Activated CD4-positive, alpha-beta memory T cell treated with anti-CD3 and anti-CD28 coated beads for 36 hours (primary cell): Measurements from ENCODE around the gene RPS8. TPM values are rescaled to one million over a fixed set of nuclear protein-coding genes. Genes with fewer than 3 reads are reported as not detected.

ENCODE experiments used
- CTCF ChIA-PET: fragments of 350-600 bp; sonication (Branson Sonifier 250); formaldehyde crosslinking; loops from one replicate; lab custom pipeline; 2021; ENCODE audit warnings: antibody characterized with exemption, inconsistent platforms; lab: Charles Lee
- POLR2A ChIA-PET: fragments of 350-600 bp; sonication (Branson Sonifier 250); formaldehyde crosslinking; loops from one replicate; lab custom pipeline; 2021; ENCODE audit warnings: antibody characterized with exemption; lab: Charles Lee
- DNase-seq: peaks from one replicate; pipeline ENCODE4 v3.0.0-alpha.2; 2020
- H3K27ac Mint-ChIP-seq: one replicate; pipeline ENCODE4 v1.8.0; 2021; ENCODE audit warnings: mixed read lengths
- H3K27me3 Mint-ChIP-seq: one replicate; pipeline ENCODE4 v1.8.0; 2021; ENCODE audit warnings: mixed read lengths
- H3K36me3 Mint-ChIP-seq: one replicate; pipeline ENCODE4 v1.8.0; 2021; ENCODE audit warnings: mixed read lengths
- H3K4me1 Mint-ChIP-seq: one replicate; pipeline ENCODE4 v1.8.0; 2021; ENCODE audit warnings: low read depth, mixed read lengths
- H3K4me3 Mint-ChIP-seq: one replicate; pipeline ENCODE4 v1.8.0; 2021; ENCODE audit warnings: mild to moderate bottlenecking, mixed read lengths
- H3K9me3 Mint-ChIP-seq: one replicate; pipeline ENCODE4 v1.8.0; 2021; ENCODE audit warnings: mixed read lengths
- intact Hi-C: fragments of 100-400 bp; cut with micrococcal nuclease; formaldehyde crosslinking; loops from one replicate; pipeline ENCODE4 v1.15.1; 2023
- total RNA-seq, 2 experiments: library from RNA; stranded (reverse); gene quantifications; one replicate each; pipeline ENCODE4 v1.2.3, GENCODE V29; 2021

Gene RPS8
- total RNA-seq, 2 experiments from 2014 or later: 2,983 to 3,047 TPM

- CTCF ChIA-PET: no interaction called here
- intact Hi-C loops: loop anchor here (10.0 kb wide), 3 partner anchors 169 to 501 kb away; partner anchors contain the start of genes HECTD3 and UROD
- Mint-ChIP-seq H3K27ac (peak overlapping the region; percentile 93), H3K36me3 (peaks cover 62% of the 10 kb centered on the region), H3K4me1 (peaks cover 62% of the 10 kb centered on the region), H3K4me3 (peak overlapping the region; percentile 93), H3K9me3 (no peaks in the 10 kb centered on the region), H3K27me3 (no peaks in the 10 kb centered on the region)
- POLR2A ChIA-PET: interaction anchor here (1.0 to 15.8 kb wide), 5 partner anchors 8 to 28 kb away, joined by 3 to 404 read pairs (median 7); partner anchors contain the start of genes BTBD19, DYNLT4 and RPS8
- no peak for DNase-seq
Observed at GRCh38 chr1:44803312-44804095, 28.2 kb downstream of the RPS8 start.

GRCh38 chr1:44805311-44806024 is 30.1 kb downstream of the RPS8 start:
- ChIA-PET POLR2A (interaction anchor here (2.0 to 15.8 kb wide), 3 partner anchors 15 to 83 kb away, joined by 7 to 404 read pairs (median 94); partner anchors contain the start of gene RPS8), CTCF (interaction anchor here (0.7 to 1.0 kb wide), 4 partner anchors 11 to 15 kb away, joined by 3 read pairs; no protein-coding TSS in a partner anchor)
- H3K9me3 Mint-ChIP-seq: no peaks in the 10 kb centered on the region
- peaks cover 75% of the 10 kb centered on the region for H3K36me3 Mint-ChIP-seq
- no peak for DNase-seq
- H3K4me3 Mint-ChIP-seq: peak overlapping the region; percentile 32
- peak overlapping the region; percentile 93 for H3K27ac Mint-ChIP-seq
- H3K4me1 Mint-ChIP-seq: peaks cover 77% of the 10 kb centered on the region
- intact Hi-C loops: loop anchor here (2.0 to 10.0 kb wide), 7 partner anchors 31 to 882 kb away; partner anchors contain the start of genes ARMH1, GPBP1L1, HECTD3 and NASP
- H3K27me3 Mint-ChIP-seq: no peaks in the 10 kb centered on the region

DNA sequence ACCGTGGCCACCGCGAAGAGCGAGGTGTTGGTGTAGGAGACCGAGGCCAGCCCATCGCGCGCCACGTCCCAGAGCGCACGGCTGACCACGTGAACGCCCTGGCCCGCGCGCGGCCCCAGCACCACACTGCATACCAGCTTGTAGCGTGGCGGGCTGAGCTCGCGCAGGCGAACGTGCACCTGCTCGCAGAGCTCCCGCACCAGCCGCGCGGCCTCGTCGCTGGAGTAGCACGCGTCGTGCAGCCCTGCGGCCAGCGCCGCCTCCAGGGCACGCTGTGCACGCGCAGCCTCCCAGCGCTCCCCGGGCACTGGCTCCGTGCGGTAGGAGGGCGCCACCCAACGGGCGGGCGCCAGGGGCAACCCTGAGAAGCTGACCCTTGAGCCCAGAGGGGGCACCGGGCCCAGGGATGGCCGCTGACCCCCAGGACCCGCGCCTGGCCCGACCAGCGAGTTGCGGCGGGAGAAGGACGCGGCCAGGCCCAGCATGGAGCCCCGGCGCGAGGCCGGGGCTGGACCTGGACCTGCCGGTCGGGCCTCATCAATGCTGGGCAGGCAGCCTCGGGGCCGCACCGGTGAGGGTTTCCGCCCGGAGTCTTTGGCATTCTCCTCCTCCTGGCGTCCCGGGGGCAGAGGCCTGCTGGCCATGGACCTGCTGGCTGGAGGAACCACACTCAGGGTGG is 30.8 kb downstream of the RPS8 start:
- no peak for DNase-seq
- Mint-ChIP-seq H3K4me1 (peaks cover 84% of the 10 kb centered on the region), H3K36me3 (peaks cover 75% of the 10 kb centered on the region), H3K27me3 (no peaks in the 10 kb centered on the region), H3K4me3 (peak overlapping the region; percentile 73), H3K9me3 (no peaks in the 10 kb centered on the region), H3K27ac (peak overlapping the region; percentile 98)
- intact Hi-C loops: loop anchor here (2.0 to 10.0 kb wide), 7 partner anchors 31 to 881 kb away; partner anchors contain the start of genes ARMH1, GPBP1L1, HECTD3 and NASP
- CTCF ChIA-PET: interaction anchor here (0.7 to 1.0 kb wide), 2 partner anchors 12 kb away, joined by 3 read pairs; no protein-coding TSS in a partner anchor
- POLR2A ChIA-PET: interaction anchor here (1.3 to 15.8 kb wide), 4 partner anchors 14 to 84 kb away, joined by 5 to 404 read pairs (median 86); partner anchors contain the start of gene RNU5D-1

DNA sequence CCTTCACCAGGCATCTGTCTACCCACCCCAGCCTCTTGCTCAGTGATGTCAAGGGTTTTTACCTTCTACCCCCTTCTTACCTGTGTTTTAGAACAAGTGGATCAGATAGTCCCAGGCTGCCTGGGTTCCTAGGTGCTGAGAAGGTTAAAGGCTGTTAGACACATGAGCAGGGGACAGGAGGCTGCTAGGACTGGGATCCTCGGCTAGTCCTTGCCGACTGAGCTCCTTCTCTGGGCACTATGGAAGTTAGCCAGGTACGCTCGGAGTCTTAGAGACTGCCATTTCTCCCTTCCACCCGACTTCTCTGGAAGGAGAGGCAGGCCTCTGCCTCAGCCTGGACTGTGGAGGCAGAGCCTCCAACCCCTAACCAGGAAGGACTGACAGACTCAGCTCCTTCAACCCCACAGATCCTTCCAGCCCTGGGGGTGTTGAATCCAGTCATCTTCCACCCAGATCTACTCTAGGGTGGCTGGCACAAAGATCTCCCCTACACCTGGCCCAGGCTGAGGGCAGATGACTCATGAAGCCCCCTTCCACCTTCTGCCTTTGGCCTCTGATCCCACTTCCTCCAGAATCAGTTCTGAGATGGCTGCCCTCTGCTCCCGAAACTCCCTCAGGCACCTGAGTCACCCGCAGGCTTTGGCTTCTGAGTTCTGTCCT is 31.5 kb downstream of the RPS8 start, which contains the start of gene DYNLT4:
Gene DYNLT4, minus strand, starts transcription at position 648 of the 660 bp plus-strand sequence. CDS start 683 bp downstream, outside the sequence.
- CTCF ChIA-PET: interaction anchor here (1.0 to 3.5 kb wide), 3 partner anchors 11 to 14 kb away, joined by 3 to 40 read pairs (median 22); no protein-coding TSS in a partner anchor
- intact Hi-C loops: loop anchor here (1.0 to 10.0 kb wide), 8 partner anchors 32 to 880 kb away; partner anchors contain the start of genes ARMH1, GPBP1L1, HECTD3 and NASP
- peak within 1 kb of the TSS; percentile 73 for H3K4me3 Mint-ChIP-seq

DNA sequence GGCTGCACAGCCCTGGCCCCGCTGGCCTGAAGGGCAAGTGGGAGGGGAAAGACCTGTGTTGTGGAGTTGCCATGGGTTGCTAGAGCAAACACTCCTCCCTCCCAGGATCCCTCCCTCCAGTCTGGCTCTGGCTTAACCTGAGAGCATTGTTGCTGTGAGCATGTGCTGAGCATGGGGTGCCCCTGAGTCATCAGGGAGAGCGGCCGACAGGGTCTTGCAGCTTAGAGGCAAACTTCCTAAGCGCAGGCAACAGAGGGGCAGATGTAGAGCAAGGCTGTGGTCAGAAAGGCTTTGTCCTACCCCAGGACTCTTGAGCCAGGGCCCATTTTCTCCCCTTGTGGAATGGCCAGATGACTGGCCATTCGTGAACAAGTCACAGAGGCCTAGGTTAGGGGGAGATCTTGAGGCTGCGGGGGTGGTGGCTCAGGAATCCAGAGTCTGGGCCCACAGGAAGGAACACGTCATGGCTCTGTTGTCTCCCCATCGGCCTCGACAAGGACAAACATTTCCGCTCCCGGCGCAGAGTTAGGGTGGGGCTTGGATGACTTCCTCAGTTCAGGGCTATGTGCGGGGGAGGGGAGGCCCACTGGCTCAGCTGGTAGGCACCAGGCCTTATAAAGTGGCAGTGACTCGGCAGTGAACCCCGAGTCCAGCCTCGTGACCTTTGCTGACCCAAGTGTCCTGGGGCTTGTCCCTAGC is 32.2 kb downstream of the RPS8 start:
- intact Hi-C loops: loop anchor here (1.0 to 10.0 kb wide), 8 partner anchors 33 to 880 kb away; partner anchors contain the start of genes ARMH1, GPBP1L1, HECTD3 and NASP
- peaks cover 90% of the 10 kb centered on the region for H3K4me1 Mint-ChIP-seq
- H3K4me3 Mint-ChIP-seq: peak overlapping the region; percentile 73
- POLR2A ChIA-PET: interaction anchor here (0.7 to 15.8 kb wide), 9 partner anchors 7 to 85 kb away, joined by 3 to 404 read pairs (median 37); partner anchors contain the start of genes PLK3, RNU5D-1 and RPS8
- peaks cover 70% of the 10 kb centered on the region for H3K36me3 Mint-ChIP-seq
- H3K27ac Mint-ChIP-seq: peak overlapping the region; percentile 98
- CTCF ChIA-PET: interaction anchor here (1.3 to 3.5 kb wide), 9 partner anchors 7 to 83 kb away, joined by 3 to 53 read pairs (median 12); partner anchors contain the start of genes BEST4, PLK3 and RNU5D-1
- no peaks in the 10 kb centered on the region for H3K9me3 Mint-ChIP-seq
- H3K27me3 Mint-ChIP-seq: no peaks in the 10 kb centered on the region
- peak; percentile 95 for DNase-seq

More for the DNA sequence above, 31.5 kb downstream of the RPS8 start, which contains the start of gene DYNLT4:
- Mint-ChIP-seq H3K27ac (peak within 1 kb of the TSS; percentile 98), H3K27me3 (no peaks in the 10 kb centered on the region), H3K36me3 (peaks cover 72% of the 10 kb centered on the region), H3K9me3 (no peaks in the 10 kb centered on the region), H3K4me1 (peaks cover 90% of the 10 kb centered on the region)
- no peak for DNase-seq
- POLR2A ChIA-PET: interaction anchor here (1.3 to 15.8 kb wide), 6 partner anchors 7 to 84 kb away, joined by 5 to 404 read pairs (median 86); partner anchors contain the start of genes PLK3, RNU5D-1 and RPS8

- intact Hi-C loops: loop anchor here (5.0 to 10.0 kb wide), 6 partner anchors 136 to 879 kb away; partner anchors contain the start of genes ARMH1, GPBP1L1, HECTD3 and NASP
- peaks cover 86% of the 10 kb centered on the region for H3K4me1 Mint-ChIP-seq
- ChIA-PET CTCF (interaction anchor here (1.3 to 3.5 kb wide), 12 partner anchors 8 to 87 kb away, joined by 3 to 53 read pairs (median 12); partner anchors contain the start of genes BEST4, PLK3, RNU5D-1 and RPS8), POLR2A (interaction anchor here (0.6 to 15.8 kb wide), 17 partner anchors 8 to 531 kb away, joined by 3 to 404 read pairs (median 7); partner anchors contain the start of genes HECTD3, MUTYH, PLK3 and RNU5D-1)
- DNase-seq: peak; percentile 93
- peak within 1 kb of the TSS; percentile 98 for H3K27ac Mint-ChIP-seq
- no peaks in the 10 kb centered on the region for H3K9me3 Mint-ChIP-seq
- peak within 1 kb of the TSS; percentile 73 for H3K4me3 Mint-ChIP-seq
- H3K27me3 Mint-ChIP-seq: no peaks in the 10 kb centered on the region
- peaks cover 63% of the 10 kb centered on the region for H3K36me3 Mint-ChIP-seq
Observed at GRCh38 chr1:44808063-44808937, 33.0 kb downstream of the RPS8 start, which contains the start of gene BTBD19. BTBD19 (plus strand) TSS chr1:44808523; CDS start chr1:44808821, 298 bp downstream.

- POLR2A ChIA-PET: interaction anchor here (0.6 to 15.8 kb wide), 19 partner anchors 9 to 530 kb away, joined by 3 to 404 read pairs (median 7); partner anchors contain the start of genes EIF2B3, HECTD3, MUTYH and PLK3
- H3K4me3 Mint-ChIP-seq: peak overlapping the region; percentile 73
- no peaks in the 10 kb centered on the region for H3K27me3 Mint-ChIP-seq
- peaks cover 60% of the 10 kb centered on the region for H3K36me3 Mint-ChIP-seq
- CTCF ChIA-PET: interaction anchor here (0.8 to 3.5 kb wide), 15 partner anchors 9 to 203 kb away, joined by 3 to 53 read pairs (median 9); partner anchors contain the start of genes BEST4, PLK3, RNU5D-1 and RPS8
- H3K9me3 Mint-ChIP-seq: no peaks in the 10 kb centered on the region
- peak; percentile 96 for DNase-seq
- peak overlapping the region; percentile 98 for H3K27ac Mint-ChIP-seq
- intact Hi-C loops: loop anchor here (1.0 to 10.0 kb wide), 9 partner anchors 8 to 878 kb away; partner anchors contain the start of genes ARMH1, GPBP1L1, HECTD3 and NASP
- peaks cover 80% of the 10 kb centered on the region for H3K4me1 Mint-ChIP-seq
Observed at GRCh38 chr1:44808938-44809917, 33.9 kb downstream of the RPS8 start.
